Measurements from ENCODE around the gene STK32C. TPM values are rescaled to one million over a fixed set of nuclear protein-coding genes. Genes with fewer than 3 reads are reported as not detected.

Gene STK32C
- total RNA-seq, 1 donor from 2014 or later = 13.6 TPM

DNA sequence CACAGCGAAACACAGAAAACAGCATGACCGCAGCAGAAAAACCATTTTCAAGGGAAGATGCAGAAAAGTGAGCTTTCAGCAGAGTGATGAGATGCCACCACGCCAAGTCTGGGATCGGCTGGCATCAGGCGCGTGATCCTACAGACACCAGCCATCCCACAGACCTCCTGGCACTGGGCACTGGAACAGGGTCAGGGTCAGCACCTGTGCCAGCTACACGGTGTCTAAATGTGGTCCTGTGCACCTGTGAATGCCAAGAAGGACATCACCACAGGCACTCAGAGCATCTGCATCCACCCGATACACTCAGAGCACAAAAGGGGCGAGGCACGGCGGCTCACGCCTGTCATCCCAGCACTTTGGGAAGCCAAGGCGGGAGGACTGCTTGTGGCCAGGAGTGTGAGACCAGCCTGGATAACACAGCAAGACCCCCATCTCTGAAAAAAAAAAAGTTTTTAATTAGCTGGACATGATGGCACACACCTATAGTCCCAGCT, 31.5 kb downstream of the STK32C start:
- Histone ChIP-seq H2AFZ (ENCODE audit: low read depth, low read length) (no peak overlapping the region), H4K20me1 (ENCODE audit: insufficient read depth, low read length) (no peaks in the 10 kb centered on the region), H3K4me2 (ENCODE audit: low read length) (no peak overlapping the region), H3K79me2 (ENCODE audit: insufficient read depth, low read length) (no peaks in the 10 kb centered on the region), H3K27ac (ENCODE audit: low read depth, low read length) (no peak overlapping the region), H3K4me1 (ENCODE audit: insufficient read depth, low read length) (peaks cover 3% of the 10 kb centered on the region), H3K9ac (ENCODE audit: low read length) (no peak overlapping the region), H3K36me3 (ENCODE audit: insufficient read depth, low read length) (no peaks in the 10 kb centered on the region), H3K4me3 (ENCODE audit: insufficient read depth, low read depth, low read length) (no peak overlapping the region), H3K9me3 (ENCODE audit: insufficient read depth, low read depth, low read length) (no peaks in the 10 kb centered on the region), H3K27me3 (ENCODE audit: insufficient read depth, low read length) (peaks cover 7% of the 10 kb centered on the region)
- Mint-ChIP-seq H3K9me3 (ENCODE audit: unreplicated experiment) (no peaks in the 10 kb centered on the region), H3K27ac (ENCODE audit: unreplicated experiment) (no peak overlapping the region), H3K27me3 (ENCODE audit: low read depth, unreplicated experiment) (peaks cover 52% of the 10 kb centered on the region), H3K4me3 (ENCODE audit: unreplicated experiment) (no peak overlapping the region), H3K4me1 (ENCODE audit: low read depth, unreplicated experiment) (no peaks in the 10 kb centered on the region), H3K36me3 (ENCODE audit: low read depth, unreplicated experiment) (peaks cover 2% of the 10 kb centered on the region)
- DNase-seq (ENCODE audit: low read depth) (no peak), FAIRE-seq (no peak)
- no peak for TF ChIP-seq EZH2 (IDR thresholded peaks at IDR 0.05; ENCODE audit: insufficient read depth, low read length)
- TF ChIP-seq CTCF (IDR thresholded peaks at IDR 0.05; ENCODE audit: insufficient read depth, low read depth, low read length) = no peak

- Histone ChIP-seq H3K27ac (ENCODE audit: low read depth, low read length) (no peak overlapping the region), H3K79me2 (ENCODE audit: insufficient read depth, low read length) (no peaks in the 10 kb centered on the region), H3K36me3 (ENCODE audit: insufficient read depth, low read length) (no peaks in the 10 kb centered on the region), H3K27me3 (ENCODE audit: insufficient read depth, low read length) (peaks cover 7% of the 10 kb centered on the region), H3K4me2 (ENCODE audit: low read length) (no peak overlapping the region), H3K4me1 (ENCODE audit: insufficient read depth, low read length) (peaks cover 3% of the 10 kb centered on the region), H3K9ac (ENCODE audit: low read length) (no peak overlapping the region), H3K9me3 (ENCODE audit: insufficient read depth, low read depth, low read length) (no peaks in the 10 kb centered on the region), H4K20me1 (ENCODE audit: insufficient read depth, low read length) (no peaks in the 10 kb centered on the region), H2AFZ (ENCODE audit: low read depth, low read length) (no peak overlapping the region), H3K4me3 (ENCODE audit: insufficient read depth, low read depth, low read length) (no peak overlapping the region)
- TF ChIP-seq CTCF (IDR thresholded peaks at IDR 0.05; ENCODE audit: insufficient read depth, low read depth, low read length) (no peak), EZH2 (IDR thresholded peaks at IDR 0.05; ENCODE audit: insufficient read depth, low read length) (no peak)
- no peak overlapping the region for H3K27ac Mint-ChIP-seq (ENCODE audit: unreplicated experiment)
- no peak overlapping the region for H3K4me3 Mint-ChIP-seq (ENCODE audit: unreplicated experiment)
- peaks cover 2% of the 10 kb centered on the region for H3K36me3 Mint-ChIP-seq (ENCODE audit: low read depth, unreplicated experiment)
- H3K4me1 Mint-ChIP-seq (ENCODE audit: low read depth, unreplicated experiment) = no peaks in the 10 kb centered on the region
- peaks cover 48% of the 10 kb centered on the region for H3K27me3 Mint-ChIP-seq (ENCODE audit: low read depth, unreplicated experiment)
- FAIRE-seq = no peak
- H3K9me3 Mint-ChIP-seq (ENCODE audit: unreplicated experiment) = no peaks in the 10 kb centered on the region
- no peak for DNase-seq (ENCODE audit: low read depth)
Measured at GRCh38 chr10:132275426-132276178, 32.1 kb downstream of the STK32C start.

GRCh38 chr10:132274986-132275385, 32.8 kb downstream of the STK32C start:
- no peak overlapping the region for H2AFZ ChIP-seq (ENCODE audit: low read depth, low read length)
- no peaks in the 10 kb centered on the region for H3K36me3 ChIP-seq (ENCODE audit: insufficient read depth, low read length)
- H3K9me3 ChIP-seq (ENCODE audit: insufficient read depth, low read depth, low read length) = no peaks in the 10 kb centered on the region
- FAIRE-seq (no peak), DNase-seq (ENCODE audit: low read depth) (no peak)
- peaks cover 7% of the 10 kb centered on the region for H3K27me3 ChIP-seq (ENCODE audit: insufficient read depth, low read length)
- Mint-ChIP-seq H3K27me3 (ENCODE audit: low read depth, unreplicated experiment) (peaks cover 44% of the 10 kb centered on the region), H3K4me1 (ENCODE audit: low read depth, unreplicated experiment) (no peaks in the 10 kb centered on the region), H3K9me3 (ENCODE audit: unreplicated experiment) (no peaks in the 10 kb centered on the region), H3K36me3 (ENCODE audit: low read depth, unreplicated experiment) (peaks cover 2% of the 10 kb centered on the region), H3K4me3 (ENCODE audit: unreplicated experiment) (no peak overlapping the region), H3K27ac (ENCODE audit: unreplicated experiment) (no peak overlapping the region)
- H3K27ac ChIP-seq (ENCODE audit: low read depth, low read length) = no peak overlapping the region
- peaks cover 3% of the 10 kb centered on the region for H3K4me1 ChIP-seq (ENCODE audit: insufficient read depth, low read length)
- no peak for TF ChIP-seq CTCF (IDR thresholded peaks at IDR 0.05; ENCODE audit: insufficient read depth, low read depth, low read length)
- TF ChIP-seq EZH2 (IDR thresholded peaks at IDR 0.05; ENCODE audit: insufficient read depth, low read length) = no peak
- no peaks in the 10 kb centered on the region for H3K79me2 ChIP-seq (ENCODE audit: insufficient read depth, low read length)
- H3K9ac ChIP-seq (ENCODE audit: low read length) = no peak overlapping the region
- no peak overlapping the region for H3K4me2 ChIP-seq (ENCODE audit: low read length)
- no peaks in the 10 kb centered on the region for H4K20me1 ChIP-seq (ENCODE audit: insufficient read depth, low read length)
- H3K4me3 ChIP-seq (ENCODE audit: insufficient read depth, low read depth, low read length) = no peak overlapping the region
